Measurements from ENCODE around the gene RRP1. TPM values are rescaled to one million over a fixed set of nuclear protein-coding genes. Genes with fewer than 3 reads are reported as not detected.
A peak's percentile ranks its signal among the peaks of the same experiment; 100 is the strongest.

RRP1 gene
- total RNA-seq, 2 donors from 2014 or later = 33.3 to 57.4 TPM

- no peak overlapping the region for H3K27ac Mint-ChIP-seq
- ATAC-seq (replicated peaks) = no peak
- H3K4me1 Mint-ChIP-seq = no peaks in the 10 kb centered on the region
- no peak overlapping the region for H3K4me3 Mint-ChIP-seq
- no peaks in the 10 kb centered on the region for H3K36me3 Mint-ChIP-seq (ENCODE audit: low read depth)
- no peaks in the 10 kb centered on the region for H3K9me3 Mint-ChIP-seq
- no peaks in the 10 kb centered on the region for H3K27me3 Mint-ChIP-seq
These were observed 22.5 kb upstream of the RRP1 start for GRCh38 chr21:43766734-43767497.

- H3K4me1 Mint-ChIP-seq = no peaks in the 10 kb centered on the region
- no peaks in the 10 kb centered on the region for H3K36me3 Mint-ChIP-seq (ENCODE audit: low read depth)
- no peaks in the 10 kb centered on the region for H3K27me3 Mint-ChIP-seq
- H3K9me3 Mint-ChIP-seq = no peaks in the 10 kb centered on the region
- H3K4me3 Mint-ChIP-seq = no peak overlapping the region
- no peak for ATAC-seq (replicated peaks)
- H3K27ac Mint-ChIP-seq = no peak overlapping the region
These were observed 21.8 kb upstream of the RRP1 start for GRCh38 chr21:43767498-43767983.

DNA sequence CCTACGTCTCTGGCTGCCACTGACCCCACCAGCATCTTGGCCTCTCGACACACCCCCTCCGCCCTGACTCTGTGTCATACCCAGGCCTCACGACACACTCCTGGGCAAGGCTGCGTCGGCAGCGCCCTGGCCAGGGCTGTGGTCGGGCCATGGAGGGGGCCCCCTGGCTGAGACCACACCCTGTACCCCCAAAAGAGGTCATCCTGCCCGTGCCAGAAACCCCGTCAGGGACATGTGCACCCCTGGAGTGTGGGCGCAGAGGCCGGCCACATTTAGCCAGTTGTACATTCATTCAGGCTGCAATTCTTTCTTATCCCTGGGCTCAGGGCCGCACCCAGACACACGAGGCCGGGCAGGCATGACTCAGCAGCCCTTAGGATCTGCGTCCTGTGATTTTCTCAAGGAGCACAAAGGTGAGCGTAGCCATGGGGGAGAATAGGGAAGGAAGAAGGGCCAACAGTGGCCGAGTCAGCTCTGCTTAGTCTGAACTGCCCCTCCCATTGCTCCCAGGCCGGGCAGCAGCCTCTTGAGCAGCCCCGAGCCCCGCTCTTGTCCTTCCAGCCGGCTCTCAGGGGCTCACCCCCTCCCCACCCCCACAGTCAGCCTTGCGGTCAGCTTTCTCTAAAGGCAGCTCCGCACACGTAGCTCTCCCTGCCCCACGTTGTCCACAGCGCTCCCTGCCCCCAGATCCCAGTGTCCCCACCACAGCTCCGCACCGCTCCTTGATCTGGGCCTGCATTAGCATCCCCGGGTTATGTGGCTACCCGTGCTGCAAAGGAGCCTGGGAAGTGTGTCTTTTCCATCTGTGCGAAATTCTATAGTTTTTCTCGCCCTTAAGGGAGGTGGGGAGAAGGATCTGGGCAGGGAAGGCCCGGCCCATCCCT, 21.2 kb upstream of the RRP1 start:
- Mint-ChIP-seq H3K4me1 (no peaks in the 10 kb centered on the region), H3K36me3 (ENCODE audit: low read depth) (peaks cover 4% of the 10 kb centered on the region), H3K27ac (no peak overlapping the region), H3K27me3 (no peaks in the 10 kb centered on the region), H3K9me3 (no peaks in the 10 kb centered on the region), H3K4me3 (no peak overlapping the region)
- ATAC-seq (replicated peaks) = no peak

GRCh38 chr21:43768868-43769167, 20.6 kb upstream of the RRP1 start:
- Mint-ChIP-seq H3K4me3 (no peak overlapping the region), H3K27me3 (no peaks in the 10 kb centered on the region), H3K9me3 (no peaks in the 10 kb centered on the region), H3K27ac (no peak overlapping the region), H3K36me3 (ENCODE audit: low read depth) (peaks cover 10% of the 10 kb centered on the region), H3K4me1 (peaks cover under 1% of the 10 kb centered on the region)
- no peak for ATAC-seq (replicated peaks)

DNA sequence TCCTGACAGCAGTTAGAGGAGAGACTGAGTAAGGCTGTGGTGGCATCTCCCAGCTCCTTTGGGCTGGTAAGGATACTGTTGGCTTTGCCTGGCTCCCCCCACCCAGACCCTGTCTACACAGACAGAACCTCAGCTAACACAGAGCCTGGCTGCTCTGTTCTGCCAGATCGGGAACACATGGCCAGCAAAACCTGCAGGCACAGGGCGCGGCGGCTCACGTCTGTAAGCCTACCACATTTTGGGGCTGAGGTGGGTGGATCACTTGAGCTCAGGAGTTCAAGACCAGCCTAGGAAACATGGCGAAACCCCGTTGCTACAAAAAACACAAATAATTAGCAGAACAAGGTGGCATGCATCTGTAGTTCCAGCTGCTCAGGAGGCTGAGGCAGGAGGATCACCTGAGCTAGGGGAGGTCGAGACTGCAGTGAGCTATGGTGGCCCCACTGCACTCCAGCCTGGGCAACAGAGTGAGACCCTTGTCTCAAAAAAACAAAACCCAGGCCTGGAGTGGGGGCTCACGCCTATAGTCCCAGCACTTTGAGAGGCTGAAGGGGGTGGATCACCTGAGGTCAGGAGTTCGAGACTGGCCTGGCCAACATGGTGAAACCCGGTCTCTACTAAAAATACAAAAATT, 19.9 kb upstream of the RRP1 start:
- Mint-ChIP-seq H3K9me3 (no peaks in the 10 kb centered on the region), H3K36me3 (ENCODE audit: low read depth) (peaks cover 16% of the 10 kb centered on the region), H3K4me3 (no peak overlapping the region), H3K27me3 (no peaks in the 10 kb centered on the region), H3K27ac (no peak overlapping the region), H3K4me1 (peaks cover 4% of the 10 kb centered on the region)
- ATAC-seq (replicated peaks) = no peak

- H3K9me3 Mint-ChIP-seq = no peaks in the 10 kb centered on the region
- H3K4me1 Mint-ChIP-seq = peaks cover 4% of the 10 kb centered on the region
- H3K27ac Mint-ChIP-seq = no peak overlapping the region
- H3K4me3 Mint-ChIP-seq = no peak overlapping the region
- H3K27me3 Mint-ChIP-seq = no peaks in the 10 kb centered on the region
- H3K36me3 Mint-ChIP-seq (ENCODE audit: low read depth) = peaks cover 21% of the 10 kb centered on the region
- no peak for ATAC-seq (replicated peaks)
These were observed 19.2 kb upstream of the RRP1 start for GRCh38 chr21:43770066-43770655.

DNA sequence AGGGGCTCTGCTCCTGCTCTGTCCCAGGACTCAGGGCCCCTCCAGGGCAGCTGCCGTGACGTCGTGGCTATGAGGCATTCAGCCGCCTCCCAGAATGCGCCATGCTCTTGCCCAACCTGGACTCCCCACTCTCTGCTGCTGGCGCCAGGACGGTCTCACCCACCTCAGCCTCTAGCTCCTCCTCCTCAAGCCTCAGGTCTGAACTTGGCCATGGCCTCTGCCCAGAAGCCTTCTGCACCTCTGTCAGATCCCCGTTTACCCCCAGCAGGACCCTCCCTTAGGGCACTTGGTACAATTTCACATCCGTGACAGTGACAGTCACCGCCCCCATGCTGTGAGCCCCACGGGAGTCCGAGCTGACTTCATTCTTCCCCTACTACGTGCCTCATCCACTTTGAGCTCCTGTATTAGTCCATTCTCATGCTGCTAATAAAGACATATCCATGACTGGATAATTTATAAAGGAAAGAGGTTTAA, 18.1 kb upstream of the RRP1 start:
- Mint-ChIP-seq H3K27me3 (no peaks in the 10 kb centered on the region), H3K27ac (peak overlapping the region; percentile 31)

DNA sequence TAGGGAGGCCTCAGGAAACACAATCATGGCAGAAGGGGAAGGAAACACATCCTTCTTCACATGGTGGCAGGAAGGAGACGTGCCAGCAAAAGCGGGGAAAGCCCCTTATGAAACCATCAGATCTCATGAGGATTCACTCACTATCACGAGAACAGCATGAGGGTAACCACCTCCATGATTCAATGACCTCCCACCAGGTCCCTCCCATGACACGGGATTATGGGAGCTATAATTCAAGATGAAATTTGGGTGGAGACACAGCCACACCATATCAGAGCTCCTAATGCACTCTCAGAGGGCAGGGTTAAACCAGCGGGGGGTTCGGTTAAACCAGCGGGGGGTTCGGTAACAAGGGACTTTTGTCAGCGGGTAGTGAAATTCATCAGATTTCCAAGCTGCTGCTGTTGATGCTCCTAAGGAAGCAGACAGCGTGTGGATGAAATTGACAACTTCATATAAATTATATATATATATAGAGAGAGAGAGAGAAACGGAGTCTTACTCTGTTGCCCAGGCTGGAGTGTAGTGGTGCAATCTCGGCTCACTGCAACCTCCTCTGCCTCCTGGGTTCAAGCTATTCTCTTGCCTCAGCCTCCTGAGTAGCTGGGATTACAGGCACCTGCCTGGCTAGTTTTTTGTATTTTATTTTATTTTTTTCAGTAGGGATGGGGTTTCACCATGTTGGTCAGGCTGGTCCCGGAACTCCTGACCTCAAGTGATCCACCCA, 17.5 kb upstream of the RRP1 start:
- H3K27me3 Mint-ChIP-seq = no peaks in the 10 kb centered on the region
- H3K4me1 Mint-ChIP-seq = peaks cover 4% of the 10 kb centered on the region
- H3K36me3 Mint-ChIP-seq (ENCODE audit: low read depth) = peaks cover 27% of the 10 kb centered on the region
- H3K27ac Mint-ChIP-seq = peak overlapping the region; percentile 31
- ATAC-seq (replicated peaks) = no peak
- no peaks in the 10 kb centered on the region for H3K9me3 Mint-ChIP-seq
- H3K4me3 Mint-ChIP-seq = peak overlapping the region; percentile 32

More for the DNA sequence above, 18.1 kb upstream of the RRP1 start:
- Mint-ChIP-seq H3K4me1 (peaks cover 4% of the 10 kb centered on the region), H3K36me3 (ENCODE audit: low read depth) (peaks cover 27% of the 10 kb centered on the region), H3K4me3 (peak overlapping the region; percentile 32), H3K9me3 (no peaks in the 10 kb centered on the region)
- ATAC-seq (replicated peaks) = no peak

- no peak overlapping the region for H3K27ac Mint-ChIP-seq
- no peak overlapping the region for H3K4me3 Mint-ChIP-seq
- no peak for ATAC-seq (replicated peaks)
- no peaks in the 10 kb centered on the region for H3K9me3 Mint-ChIP-seq
- peaks cover 4% of the 10 kb centered on the region for H3K4me1 Mint-ChIP-seq
- H3K27me3 Mint-ChIP-seq = no peaks in the 10 kb centered on the region
- H3K36me3 Mint-ChIP-seq (ENCODE audit: low read depth) = peaks cover 27% of the 10 kb centered on the region
These were observed 17.0 kb upstream of the RRP1 start for GRCh38 chr21:43772425-43772821.

- peaks cover 15% of the 10 kb centered on the region for H3K4me1 Mint-ChIP-seq
- peak overlapping the region; percentile 90 for H3K4me3 Mint-ChIP-seq
- no peaks in the 10 kb centered on the region for H3K27me3 Mint-ChIP-seq
- H3K27ac Mint-ChIP-seq = no peak overlapping the region
- H3K9me3 Mint-ChIP-seq = no peaks in the 10 kb centered on the region
- no peak for ATAC-seq (replicated peaks)
- H3K36me3 Mint-ChIP-seq (ENCODE audit: low read depth) = peaks cover 27% of the 10 kb centered on the region
These were observed 15.2 kb upstream of the RRP1 start for GRCh38 chr21:43774163-43774562.

DNA sequence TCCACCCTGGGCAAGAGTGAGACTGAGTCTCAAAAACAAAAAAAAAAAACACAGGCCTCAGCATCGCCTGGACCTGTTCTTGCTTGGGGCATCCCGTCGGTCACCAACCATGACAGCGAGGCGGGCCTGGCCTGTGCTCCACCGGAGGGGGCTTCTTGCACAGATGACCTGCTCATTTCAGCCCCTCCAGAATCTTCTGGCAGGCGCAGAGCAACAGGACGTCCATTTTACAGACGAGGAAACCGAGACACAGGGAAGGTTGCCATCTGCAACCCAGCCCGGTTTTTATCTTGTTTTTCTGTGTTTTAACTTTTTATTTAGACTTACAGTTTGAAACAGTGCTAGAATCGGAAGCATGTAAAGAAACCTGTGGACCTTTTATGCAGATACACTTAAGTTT, 14.2 kb upstream of the RRP1 start:
- H3K27ac Mint-ChIP-seq = peak overlapping the region; percentile 83
- H3K9me3 Mint-ChIP-seq = no peaks in the 10 kb centered on the region
- peaks cover 27% of the 10 kb centered on the region for H3K36me3 Mint-ChIP-seq (ENCODE audit: low read depth)
- peak overlapping the region; percentile 90 for H3K4me3 Mint-ChIP-seq
- H3K27me3 Mint-ChIP-seq = no peaks in the 10 kb centered on the region
- ATAC-seq (replicated peaks) = no peak
- H3K4me1 Mint-ChIP-seq = peaks cover 15% of the 10 kb centered on the region

GRCh38 chr21:43775795-43776430, 13.5 kb upstream of the RRP1 start, which contains the start of gene CSTB:
Gene CSTB, minus strand, starts transcription at chr21:43776308. Its CDS starts 39 bp downstream, at chr21:43776269.
- peak; percentile 80 for ATAC-seq (replicated peaks)
- Mint-ChIP-seq H3K27ac (peak within 1 kb of the TSS; percentile 83), H3K27me3 (no peaks in the 10 kb centered on the region), H3K4me1 (peaks cover 15% of the 10 kb centered on the region), H3K36me3 (ENCODE audit: low read depth) (peaks cover 27% of the 10 kb centered on the region), H3K9me3 (no peaks in the 10 kb centered on the region), H3K4me3 (peak within 1 kb of the TSS; percentile 90)

DNA sequence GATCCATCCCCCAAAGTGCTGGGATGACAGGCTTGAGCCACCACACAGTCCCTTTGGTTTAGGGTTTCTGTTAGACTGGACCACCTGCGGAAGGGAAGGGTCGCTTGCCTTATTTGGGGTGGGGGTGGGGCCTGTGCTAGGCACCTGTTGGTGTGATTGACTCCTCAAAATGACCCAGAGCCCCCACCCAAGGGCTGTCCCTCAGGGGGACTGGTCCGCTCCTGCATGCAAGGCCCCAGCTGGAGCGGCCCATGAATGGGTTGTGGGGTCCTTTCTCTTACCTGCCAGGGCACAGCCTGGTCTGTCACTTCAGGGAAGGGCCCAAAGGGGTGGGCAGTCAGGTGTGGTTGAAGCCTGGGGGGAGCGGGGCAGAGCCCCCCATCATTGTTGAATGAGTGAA, 11.4 kb upstream of the RRP1 start:
- H3K27me3 Mint-ChIP-seq = no peaks in the 10 kb centered on the region
- H3K4me1 Mint-ChIP-seq = peaks cover 21% of the 10 kb centered on the region
- no peaks in the 10 kb centered on the region for H3K9me3 Mint-ChIP-seq
- H3K4me3 Mint-ChIP-seq = peak overlapping the region; percentile 90
- ATAC-seq (replicated peaks) = no peak
- H3K27ac Mint-ChIP-seq = peak overlapping the region; percentile 83
- peaks cover 25% of the 10 kb centered on the region for H3K36me3 Mint-ChIP-seq (ENCODE audit: low read depth)
